DMS53 treated with DMSO at 0.1 percent for 48 hours (cell line): ENCODE results near the gene EP400.
"Not testable (repeated sequence)": the region's sequence is repeated elsewhere in the genome, so short reads cannot be mapped to it uniquely, and the experiment has no call there.

Experiments
- DNase-seq: peaks from one replicate; lab custom pipeline; 2025; ENCODE audit not compliant: unreplicated experiment; lab: John Stamatoyannopoulos, UW

Gene EP400

DNA sequence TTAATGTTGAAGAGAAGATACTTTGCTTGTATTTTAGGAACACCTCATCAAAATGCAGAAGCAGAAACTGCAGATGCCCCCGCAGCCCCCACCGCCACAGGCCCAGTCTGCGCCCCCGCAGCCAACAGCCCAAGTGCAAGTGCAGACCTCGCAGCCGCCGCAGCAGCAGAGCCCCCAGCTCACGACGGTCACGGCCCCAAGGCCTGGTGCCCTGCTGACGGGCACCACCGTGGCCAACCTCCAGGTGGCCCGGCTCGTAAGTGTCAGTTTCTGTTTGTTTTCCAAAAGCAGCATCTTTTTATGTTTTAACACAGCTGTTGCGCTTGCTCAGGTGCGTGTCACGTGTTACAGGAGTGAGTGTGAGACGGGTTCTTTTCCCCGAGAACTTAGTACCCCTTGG is 114.9 kb downstream of the EP400 start:
- no peak for DNase-seq

DNA sequence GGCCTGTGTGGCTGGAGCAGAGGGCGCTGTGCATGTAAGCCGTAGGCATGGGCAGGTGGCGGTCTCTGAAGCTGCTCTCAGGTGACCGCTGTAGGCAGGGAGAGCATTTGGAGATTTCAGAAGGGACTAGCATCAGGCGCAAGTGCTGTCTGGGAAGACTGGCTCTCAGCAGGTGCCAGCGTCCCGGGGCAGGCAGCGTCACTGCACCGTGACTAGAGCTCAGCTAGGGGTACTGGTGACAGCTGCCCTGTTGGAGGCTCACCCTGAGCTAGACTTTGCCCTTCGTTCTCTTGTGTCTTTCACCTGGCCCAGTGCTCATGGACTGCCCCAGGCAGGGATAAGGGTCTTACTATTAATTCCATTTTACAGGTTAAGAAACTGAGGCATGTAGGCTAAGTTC is 115.5 kb downstream of the EP400 start:
- no peak for DNase-seq

DNA sequence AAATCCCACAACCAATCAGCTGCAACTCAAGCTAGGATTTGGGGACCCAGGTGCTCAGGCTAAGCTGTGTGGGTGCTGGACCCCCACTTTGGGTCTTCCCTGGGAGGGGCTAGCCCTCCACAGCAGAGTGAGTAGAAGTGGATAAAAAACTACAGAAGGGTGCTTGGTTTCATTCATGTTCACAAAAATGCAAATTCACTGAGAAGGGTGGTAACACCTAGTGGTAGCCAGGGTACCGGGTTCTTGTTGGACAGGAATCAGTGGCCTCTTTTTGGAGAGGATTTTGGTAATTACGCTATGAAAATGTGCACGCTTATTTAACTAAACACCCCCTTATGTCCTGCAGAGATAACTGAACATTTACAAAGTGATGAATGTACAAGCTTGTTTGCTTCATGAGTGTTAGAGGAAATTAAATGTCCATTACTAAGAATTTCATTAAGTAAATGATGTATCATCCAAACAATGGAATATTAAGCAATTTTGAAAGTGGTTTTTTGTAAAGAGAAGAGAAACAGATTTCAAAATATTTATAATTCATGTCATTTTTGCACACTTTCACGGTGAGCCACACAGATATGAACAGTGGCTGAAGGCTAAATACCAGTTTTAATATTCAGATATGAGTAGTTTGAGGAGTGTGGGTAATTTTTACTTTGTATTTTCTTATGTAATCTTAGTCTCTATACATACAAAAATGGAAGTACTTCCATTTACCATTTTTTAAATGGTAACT is 116.0 kb downstream of the EP400 start:
- DNase-seq, result no peak

DNA sequence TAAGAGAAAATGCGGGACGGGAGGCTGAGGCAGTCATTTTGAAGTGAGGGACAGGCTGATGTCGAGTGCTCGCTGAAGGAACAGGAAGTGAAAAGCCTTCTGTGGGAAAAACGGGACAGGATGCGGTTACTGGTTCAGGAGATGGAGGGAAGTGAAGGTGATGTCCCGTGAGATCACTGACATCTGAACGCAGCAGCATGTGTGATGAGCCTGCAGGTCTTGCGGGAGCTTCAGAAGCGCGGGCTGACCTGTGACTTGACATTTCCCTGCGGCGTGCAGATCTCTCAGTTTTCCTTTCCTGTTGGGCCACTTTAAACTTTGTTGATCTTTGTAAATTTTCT is 116.6 kb downstream of the EP400 start:
- no peak for DNase-seq

DNA sequence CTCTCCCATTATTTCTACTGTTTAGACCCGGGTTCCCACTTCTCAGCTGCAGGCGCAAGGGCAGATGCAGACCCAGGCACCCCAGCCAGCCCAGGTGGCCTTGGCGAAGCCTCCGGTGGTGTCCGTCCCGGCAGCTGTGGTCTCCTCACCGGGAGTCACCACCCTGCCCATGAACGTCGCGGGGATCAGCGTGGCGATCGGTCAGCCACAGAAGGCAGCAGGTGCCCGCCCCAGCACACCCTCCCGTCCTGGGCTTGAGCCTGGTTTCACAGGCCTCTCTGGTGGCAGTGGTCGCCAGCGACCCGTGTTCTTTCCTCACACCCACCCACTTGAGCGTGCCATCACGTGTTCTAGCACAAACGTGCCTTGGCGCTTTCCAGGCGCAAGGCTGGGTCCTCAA is 117.0 kb downstream of the EP400 start:
- no peak for DNase-seq

DNA sequence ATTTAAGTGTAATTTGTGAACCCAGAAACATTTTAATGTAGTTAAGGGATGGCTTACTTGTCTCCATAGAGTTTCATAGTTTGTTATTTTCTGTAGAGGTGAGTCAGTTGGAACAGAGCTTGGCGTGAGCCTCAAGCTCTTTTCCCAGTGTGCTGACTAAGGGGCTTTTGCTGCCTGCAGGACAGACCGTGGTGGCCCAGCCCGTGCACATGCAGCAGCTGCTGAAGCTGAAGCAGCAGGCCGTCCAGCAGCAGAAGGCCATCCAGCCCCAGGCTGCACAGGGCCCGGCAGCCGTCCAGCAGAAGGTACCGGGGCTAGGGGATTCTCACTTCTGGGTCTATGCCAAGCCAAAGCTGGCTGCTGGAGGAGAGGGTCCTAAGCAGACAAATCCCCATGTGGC is 117.4 kb downstream of the EP400 start:
- no peak for DNase-seq

DNA sequence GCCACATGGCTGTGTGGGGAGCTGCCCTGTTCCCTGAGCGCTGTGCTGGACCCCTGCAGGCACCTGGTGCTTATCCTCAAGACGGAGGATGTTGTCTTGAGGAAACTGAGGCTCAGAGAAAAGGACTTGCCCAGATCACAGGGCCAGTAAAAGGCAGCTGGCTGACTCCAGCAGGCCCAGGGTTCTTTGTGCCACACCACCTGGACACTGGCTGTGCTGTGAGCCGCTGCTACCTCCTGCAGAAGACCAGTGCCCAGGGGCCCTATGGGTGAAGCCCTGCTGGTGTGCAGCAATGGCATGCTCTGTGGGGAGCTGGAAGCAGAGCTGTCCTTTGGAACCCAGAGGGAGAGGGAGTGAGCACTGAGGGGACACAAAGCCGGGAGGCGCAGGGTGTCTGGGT is 118.5 kb downstream of the EP400 start:
- DNase-seq, result no peak

DNA sequence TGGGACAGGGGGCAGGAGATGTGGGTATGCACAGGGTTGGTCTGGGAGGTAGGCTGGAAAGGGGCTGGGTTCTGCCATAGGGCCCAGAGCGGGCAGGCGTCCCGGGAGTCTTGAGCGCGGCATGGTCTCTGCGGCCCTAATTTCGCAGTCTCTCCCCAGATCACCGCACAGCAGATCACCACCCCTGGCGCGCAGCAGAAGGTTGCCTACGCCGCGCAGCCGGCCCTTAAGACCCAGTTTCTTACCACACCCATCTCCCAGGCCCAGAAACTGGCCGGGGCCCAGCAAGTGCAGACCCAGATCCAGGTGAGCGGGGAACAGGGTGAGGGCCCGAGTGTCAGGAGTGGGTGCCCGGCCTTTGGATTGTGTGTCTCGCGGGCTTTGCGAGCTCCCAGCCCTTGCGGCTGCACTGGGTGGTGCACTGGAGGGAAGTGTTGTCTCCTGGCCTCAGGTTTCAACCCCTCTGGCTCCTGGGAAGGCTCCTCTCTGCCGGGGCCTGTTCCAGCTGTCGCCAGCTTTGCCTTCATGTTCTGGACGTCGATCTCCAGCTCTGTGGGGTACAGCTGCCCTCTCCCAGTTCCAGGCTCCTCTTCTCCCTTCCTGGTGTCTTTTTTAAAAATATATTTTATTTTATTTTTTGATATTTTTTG is 119.7 kb downstream of the EP400 start:
- no peak for DNase-seq

DNA sequence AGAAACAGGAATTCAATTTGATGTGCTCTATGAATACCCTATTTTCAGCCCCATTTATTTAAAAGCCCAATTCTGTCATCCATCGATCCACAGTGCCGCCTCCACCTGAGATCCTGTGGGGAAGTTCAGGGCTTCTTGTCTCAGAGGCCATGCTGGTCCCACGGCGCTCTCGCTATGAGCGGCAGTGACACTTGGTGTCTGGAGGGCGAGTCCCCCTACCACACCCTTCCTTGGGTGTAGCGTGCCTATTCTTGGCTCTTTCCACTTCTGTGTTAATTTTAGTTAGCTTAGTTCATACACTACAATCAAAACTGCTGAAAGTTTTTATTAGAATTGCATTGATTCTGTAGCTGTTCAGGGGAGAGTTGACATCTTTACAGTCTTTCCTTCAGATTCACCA is 120.6 kb downstream of the EP400 start:
- no peak for DNase-seq

DNA sequence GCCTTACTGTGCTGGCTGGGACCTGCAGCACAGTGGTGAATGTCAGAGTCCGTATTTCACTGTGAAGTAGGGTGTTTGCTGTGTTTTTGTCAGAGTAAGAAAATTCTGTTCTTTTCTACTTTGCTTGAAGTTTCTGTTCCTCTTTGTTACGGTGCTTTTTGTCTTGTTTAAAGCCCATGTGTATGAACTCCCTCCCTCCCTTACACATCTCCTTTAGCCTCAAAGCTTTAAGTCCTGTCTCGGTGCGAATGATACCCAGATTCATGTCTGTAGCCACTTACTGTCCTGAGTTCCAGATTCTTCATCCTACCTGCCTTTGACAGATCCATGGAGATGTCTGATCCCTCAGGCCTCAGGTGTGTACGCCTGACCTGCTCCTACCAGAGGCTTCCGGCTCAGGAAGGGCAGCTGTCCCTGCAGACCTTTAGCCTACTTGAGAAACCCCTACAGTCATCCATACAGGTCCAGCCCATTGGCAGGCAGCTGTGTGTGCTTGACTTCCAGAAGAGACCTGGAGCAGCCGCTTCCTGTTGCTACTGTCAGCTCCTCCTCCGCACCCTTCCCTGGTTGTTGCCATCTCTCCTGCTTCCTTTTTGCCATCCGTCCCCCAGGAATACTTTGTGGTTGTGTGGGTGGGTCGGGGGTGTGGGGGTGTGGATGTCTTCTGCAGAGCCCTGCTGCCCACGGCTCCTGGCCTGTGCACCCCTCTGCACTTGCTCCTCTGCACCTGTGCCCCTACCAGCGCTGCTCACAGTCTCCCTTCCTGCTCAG is 121.5 kb downstream of the EP400 start:
- peak; percentile 81 for DNase-seq

DNA sequence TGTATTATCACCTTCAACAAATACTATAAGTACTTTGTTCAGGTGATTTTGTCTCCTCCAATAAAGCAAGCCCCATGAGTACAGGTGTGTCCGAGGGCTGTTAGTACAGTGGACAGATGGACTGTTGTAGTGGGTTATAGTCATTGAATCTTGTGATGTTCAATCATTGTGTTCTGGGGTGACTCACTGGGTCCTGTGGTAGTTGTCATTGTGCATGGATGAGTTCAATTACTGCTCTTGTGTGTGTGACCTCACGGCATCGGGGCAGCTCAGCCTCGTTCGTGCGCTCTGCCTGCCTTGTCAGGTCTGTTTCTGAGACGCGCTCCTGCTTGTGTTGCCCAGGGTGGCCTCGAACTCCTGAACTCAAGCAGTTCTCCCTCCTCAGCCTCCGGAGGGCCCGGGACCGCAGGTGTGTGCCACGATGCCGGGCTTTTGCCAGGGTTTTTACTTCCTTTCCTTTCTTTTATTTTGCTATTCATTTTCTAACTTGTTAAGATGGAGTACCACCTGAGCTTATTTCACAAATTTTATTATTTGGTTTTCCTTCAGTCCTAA is 122.2 kb downstream of the EP400 start:
- peak; percentile 36 for DNase-seq

DNA sequence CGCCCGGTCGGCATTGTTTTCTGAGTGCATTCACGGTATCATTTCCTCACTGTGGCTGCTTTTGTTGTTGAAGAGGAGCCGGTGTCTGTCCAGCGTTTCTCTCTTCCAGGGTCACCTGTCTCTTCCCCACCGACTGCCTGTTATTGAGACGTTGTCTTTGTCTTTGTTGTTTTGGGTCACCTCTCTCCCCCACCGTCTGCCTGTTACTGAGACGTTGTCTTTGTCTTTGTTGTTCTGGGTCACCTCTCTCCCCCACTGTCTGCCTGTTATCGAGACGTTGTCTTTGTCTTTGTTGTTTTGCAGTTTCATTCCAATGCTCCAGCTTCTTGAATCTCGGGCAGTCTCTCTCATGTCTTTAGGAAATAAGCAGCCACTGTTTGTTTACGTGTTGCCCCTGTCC is 124.5 kb downstream of the EP400 start:
- DNase-seq, result no peak

DNA sequence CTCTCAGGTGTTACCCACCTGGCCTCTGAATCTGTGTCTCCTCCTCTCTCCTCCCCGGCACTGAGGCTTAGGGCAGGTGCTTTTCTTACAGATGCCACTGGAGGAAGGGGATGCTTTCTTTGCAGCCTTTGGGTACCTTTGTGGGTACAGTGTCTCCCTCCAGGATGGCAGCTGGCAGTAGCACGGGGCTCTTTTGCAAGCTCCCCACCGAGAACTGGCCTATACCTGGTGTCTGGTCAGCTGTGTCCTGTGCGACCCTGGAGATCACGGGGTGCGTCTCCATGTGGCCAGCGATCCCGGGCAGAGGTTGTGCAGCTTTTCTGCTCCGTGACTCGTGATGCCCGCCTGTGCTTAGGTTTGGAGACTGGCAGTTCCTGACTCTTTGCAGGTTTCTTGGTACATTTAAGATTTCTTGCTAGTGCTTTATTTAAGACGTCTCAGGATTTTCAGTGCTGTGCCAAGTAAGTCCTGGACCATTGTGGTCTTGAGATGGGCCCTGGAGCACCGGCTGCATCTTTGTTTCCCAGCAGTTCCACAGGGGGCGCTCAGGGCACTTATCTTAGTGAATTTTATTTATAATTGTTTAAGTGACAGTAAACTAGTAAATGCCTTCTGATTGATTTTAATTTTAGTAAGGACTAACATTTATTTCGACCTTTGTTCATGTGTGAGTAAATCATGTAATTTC is 125.4 kb downstream of the EP400 start:
- DNase-seq, result no peak

DNA sequence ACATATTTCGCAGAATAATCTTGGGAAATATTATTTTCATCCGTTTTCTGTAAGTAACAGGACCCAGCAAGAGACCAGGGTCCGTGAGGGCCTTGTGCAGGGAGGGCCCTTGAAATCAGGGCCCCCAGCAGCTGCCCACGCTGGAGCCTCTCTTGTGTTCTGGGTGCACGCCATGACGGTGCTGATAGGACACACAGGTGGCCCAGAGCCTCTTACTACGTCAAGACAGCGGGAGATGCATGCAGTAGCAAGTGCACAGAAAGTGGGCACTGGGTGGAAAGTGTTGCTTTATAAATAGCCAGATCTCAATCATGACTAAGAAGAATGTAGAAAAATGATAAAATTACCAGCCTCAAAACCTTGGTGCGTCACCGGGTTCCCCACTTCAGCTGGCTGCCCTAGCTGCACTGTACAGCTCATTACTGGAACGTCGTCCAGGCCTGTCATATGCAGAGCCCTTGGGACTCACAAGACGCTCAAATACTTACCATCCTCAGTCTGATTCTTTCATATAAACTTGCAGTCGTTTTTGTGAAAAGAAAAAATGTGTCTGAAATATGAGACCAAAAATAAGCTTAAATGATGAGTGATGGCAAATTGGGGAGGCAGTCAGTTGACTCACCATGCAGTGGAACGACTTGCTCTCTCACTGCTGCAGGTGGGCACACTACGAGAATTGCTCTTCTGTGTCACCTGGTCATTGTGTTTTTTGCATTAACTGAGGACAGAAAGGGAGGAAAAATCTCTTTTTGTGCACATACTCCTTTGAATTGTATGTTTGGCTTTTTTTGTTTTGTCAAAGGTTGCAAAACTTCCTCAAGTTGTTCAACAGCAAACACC is 126.2 kb downstream of the EP400 start:
- no peak for DNase-seq

DNA sequence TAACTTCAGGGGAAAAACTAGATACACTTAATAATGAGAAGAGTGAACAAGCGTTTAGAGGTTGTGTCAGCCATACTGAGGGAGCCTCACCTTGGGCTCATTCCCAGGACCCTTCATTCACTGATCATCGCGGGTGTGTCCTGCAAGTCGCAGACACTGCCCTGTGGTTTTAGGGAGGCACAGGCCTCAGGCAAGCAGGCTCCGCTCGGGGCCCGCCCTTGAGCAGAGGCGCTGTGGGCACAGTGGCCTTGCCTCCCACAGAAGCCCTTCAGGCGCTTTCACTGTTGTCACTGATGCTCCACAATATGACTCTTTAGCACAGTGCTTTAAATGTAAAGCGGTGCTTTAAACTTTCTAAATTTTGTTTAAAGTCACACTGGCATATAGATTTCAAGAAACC is 127.0 kb downstream of the EP400 start:
- no peak for DNase-seq

DNA sequence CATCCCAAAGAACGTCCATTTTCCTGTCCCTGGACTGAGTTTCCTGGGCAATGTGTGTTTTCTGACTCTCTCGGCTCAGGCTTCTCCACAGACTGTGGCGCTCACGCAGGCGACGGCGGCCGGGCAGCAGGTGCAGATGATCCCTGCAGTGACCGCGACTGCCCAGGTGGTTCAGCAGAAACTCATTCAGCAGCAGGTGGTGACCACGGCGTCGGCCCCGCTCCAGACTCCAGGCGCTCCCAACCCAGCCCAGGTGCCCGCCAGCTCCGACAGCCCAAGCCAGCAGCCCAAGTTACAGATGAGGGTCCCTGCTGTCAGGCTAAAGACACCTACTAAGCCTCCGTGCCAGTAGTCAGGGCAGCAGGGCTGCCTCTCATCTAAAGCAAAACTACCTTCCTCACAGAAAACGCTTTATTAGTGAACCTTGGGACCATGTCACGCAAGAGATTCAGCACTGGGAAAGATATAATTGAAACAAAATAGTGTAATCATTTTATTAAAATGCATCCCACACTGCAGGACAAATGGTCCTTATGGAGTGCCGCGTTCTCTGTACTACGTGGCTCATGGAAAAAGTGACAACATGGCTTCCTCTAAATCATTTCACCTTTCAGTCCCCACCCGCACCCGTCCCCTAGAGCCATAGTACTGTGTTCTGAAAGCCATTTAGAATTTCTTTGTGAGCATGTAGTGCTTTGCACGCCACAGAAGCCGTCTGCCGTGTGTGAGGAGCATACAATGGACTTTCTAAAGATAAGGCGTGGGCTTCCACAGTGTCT is 127.8 kb downstream of the EP400 start:
- DNase-seq, result no peak

DNA sequence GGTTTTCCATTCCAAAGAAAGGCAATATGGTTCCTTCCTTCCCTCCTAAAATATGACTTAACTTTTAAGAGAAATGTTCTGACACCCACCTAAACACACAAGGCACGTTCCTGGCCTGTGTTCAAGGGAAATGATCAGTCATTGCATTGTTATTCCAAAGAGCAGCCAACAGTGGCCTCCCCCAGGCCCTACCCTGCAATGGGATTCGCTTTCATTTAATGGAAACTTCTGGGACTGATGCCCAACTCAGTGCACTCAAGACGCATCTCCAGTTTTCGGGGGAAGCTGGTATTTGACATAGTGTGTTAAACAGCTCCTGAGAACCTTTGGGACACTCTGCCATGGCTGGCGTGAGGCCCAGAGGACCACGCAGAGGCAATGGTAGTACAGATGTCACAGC is 128.4 kb downstream of the EP400 start:
- DNase-seq, result no peak

DNA sequence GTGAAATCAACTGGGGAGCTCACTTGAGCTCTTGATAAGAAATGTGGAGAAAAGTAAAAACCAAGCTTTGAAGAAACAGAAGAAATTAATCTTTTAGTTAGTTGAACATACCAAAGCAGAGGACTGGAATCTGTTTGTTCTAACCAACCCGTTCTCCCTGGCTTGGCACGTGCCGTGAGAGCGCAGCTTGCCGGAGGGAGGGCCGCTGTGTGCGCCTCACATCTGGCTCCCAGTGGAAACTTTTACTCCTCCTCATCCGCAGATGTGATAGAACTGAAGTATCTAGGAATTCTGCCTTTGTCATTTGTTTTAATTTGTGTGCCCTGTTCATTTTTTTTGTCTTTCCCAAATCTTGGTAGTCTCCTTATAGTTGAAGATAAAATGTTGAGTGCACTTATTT is 129.5 kb downstream of the EP400 start:
- no peak for DNase-seq

DNA sequence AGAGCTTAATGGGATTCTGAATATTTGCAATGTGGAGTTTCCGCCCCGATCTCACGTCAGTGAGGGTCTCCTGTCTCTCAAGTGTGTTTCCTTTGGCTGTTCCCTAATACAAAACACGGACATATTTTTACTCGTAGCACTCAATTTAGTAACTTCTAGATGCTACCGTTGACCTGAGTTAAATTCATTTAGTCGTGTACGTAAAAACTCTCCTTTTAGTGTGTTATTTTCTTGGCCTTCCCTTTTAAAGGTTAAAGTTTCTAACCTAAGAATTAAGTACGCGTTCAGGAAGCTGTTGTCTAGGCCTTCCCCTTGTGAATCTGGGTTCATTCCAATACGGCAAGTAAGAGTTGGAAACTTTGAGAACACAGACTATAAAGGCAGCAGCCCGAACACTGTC is 130.0 kb downstream of the EP400 start:
- DNase-seq, result no peak

DNA sequence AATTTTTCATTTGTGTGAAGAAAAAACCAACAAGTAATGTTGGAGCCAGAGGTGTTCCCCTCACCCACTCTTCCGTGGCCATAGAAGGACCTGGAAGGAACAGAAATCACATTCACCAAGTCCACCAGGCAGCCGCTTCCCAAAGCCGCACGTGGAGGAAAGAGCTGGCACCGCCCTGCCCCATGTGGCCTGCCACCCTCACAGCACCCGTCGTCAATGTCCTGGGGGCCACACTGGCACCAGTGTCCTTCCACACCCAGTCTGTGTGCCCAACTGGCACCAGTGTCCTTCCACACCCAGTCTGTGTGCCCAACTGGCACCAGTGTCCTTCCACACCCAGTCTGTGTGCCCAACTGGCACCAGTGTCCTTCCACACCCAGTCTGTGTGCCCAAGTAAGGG is 130.8 kb downstream of the EP400 start:
- DNase-seq, result not testable (repeated sequence)
